GM19099 (cell line): ENCODE measurements around the gene USP32.

ENCODE experiments used
- POLR2A ChIP-seq: IDR thresholded peaks from 3 replicates; pipeline ENCODE4 v1.6.1; 2011; ENCODE audit warnings: low read depth; ENCODE audit not compliant: insufficient read length; ENCODE audit errors: extremely low read depth

The USP32 gene

GRCh38 chr17:60157487-60158040 lies 234.4 kb downstream of the USP32 start:
- no peak for TF ChIP-seq POLR2A

GRCh38 chr17:60156746-60157145 lies 235.2 kb downstream of the USP32 start:
- TF ChIP-seq POLR2A, result no peak

- TF ChIP-seq POLR2A, result no peak
Observed at GRCh38 chr17:60155815-60156214, 236.1 kb downstream of the USP32 start.

- no peak for TF ChIP-seq POLR2A
Observed at GRCh38 chr17:60155427-60155814, 236.5 kb downstream of the USP32 start.

- no peak for TF ChIP-seq POLR2A
Observed at GRCh38 chr17:60154616-60155426, 237.1 kb downstream of the USP32 start.

GRCh38 chr17:60153606-60154390 lies 238.1 kb downstream of the USP32 start:
- TF ChIP-seq POLR2A, result no peak

GRCh38 chr17:60151355-60151754 lies 240.6 kb downstream of the USP32 start:
- TF ChIP-seq POLR2A, result no peak

GRCh38 chr17:60149691-60150582 lies 242.0 kb downstream of the USP32 start, which contains the start of gene CA4:
Gene CA4 (plus strand): TSS chr17:60149973. CDS start chr17:60150035, 62 bp downstream.
- no peak for TF ChIP-seq POLR2A

GRCh38 chr17:60148373-60148772 lies 243.6 kb downstream of the USP32 start:
- TF ChIP-seq POLR2A, result no peak

GRCh38 chr17:60147553-60148223 lies 244.2 kb downstream of the USP32 start:
- TF ChIP-seq POLR2A, result no peak

GRCh38 chr17:60146206-60146605 lies 245.7 kb downstream of the USP32 start:
- no peak for TF ChIP-seq POLR2A

- TF ChIP-seq POLR2A, result no peak
Observed at GRCh38 chr17:60145006-60145935, 246.7 kb downstream of the USP32 start.

GRCh38 chr17:60142872-60143499 lies 248.9 kb downstream of the USP32 start:
- no peak for TF ChIP-seq POLR2A
